Epithelial cell of proximal tubule (primary cell): ENCODE data around the gene PNPLA3. TPM values are rescaled to one million over a fixed set of nuclear protein-coding genes. Genes with fewer than 3 reads are reported as not detected.

ENCODE experiments used
- DNase-seq: peaks from one replicate; pipeline ENCODE4 v3.0.0-alpha.2; 2011; ENCODE audit warnings: low read depth
- H3K4me3 ChIP-seq: 2 replicates; pipeline ENCODE4 v1.5.1; 2011; ENCODE audit warnings: low read depth, mild to moderate bottlenecking, low read length
- total RNA-seq: library from RNA; depleted of rRNA; stranded (reverse); fragments of >200 nt; gene quantifications from 2 replicates; pipeline ENCODE4 v1.2.3, GENCODE V29; 2015
- TF ChIP-seq, protein P1 (sequence below): conservative IDR thresholded peaks from 2 replicates; pipeline ENCODE4 v1.5.1; 2012; ENCODE audit warnings: low read depth, mild to moderate bottlenecking, low read length

Gene PNPLA3
- total RNA-seq, 1 donor from 2014 or later: 7.6 TPM

GRCh38 chr22:43890901-43891331, 32.7 kb upstream of the PNPLA3 start:
- H3K4me3 ChIP-seq: no peak overlapping the region
- TF ChIP-seq, protein P1, sequence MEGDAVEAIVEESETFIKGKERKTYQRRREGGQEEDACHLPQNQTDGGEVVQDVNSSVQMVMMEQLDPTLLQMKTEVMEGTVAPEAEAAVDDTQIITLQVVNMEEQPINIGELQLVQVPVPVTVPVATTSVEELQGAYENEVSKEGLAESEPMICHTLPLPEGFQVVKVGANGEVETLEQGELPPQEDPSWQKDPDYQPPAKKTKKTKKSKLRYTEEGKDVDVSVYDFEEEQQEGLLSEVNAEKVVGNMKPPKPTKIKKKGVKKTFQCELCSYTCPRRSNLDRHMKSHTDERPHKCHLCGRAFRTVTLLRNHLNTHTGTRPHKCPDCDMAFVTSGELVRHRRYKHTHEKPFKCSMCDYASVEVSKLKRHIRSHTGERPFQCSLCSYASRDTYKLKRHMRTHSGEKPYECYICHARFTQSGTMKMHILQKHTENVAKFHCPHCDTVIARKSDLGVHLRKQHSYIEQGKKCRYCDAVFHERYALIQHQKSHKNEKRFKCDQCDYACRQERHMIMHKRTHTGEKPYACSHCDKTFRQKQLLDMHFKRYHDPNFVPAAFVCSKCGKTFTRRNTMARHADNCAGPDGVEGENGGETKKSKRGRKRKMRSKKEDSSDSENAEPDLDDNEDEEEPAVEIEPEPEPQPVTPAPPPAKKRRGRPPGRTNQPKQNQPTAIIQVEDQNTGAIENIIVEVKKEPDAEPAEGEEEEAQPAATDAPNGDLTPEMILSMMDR: no peak
- DNase-seq: no peak

GRCh38 chr22:43891360-43892182, 32.0 kb upstream of the PNPLA3 start, which contains the start of gene PNPLA5:
Gene PNPLA5 (minus strand): TSS chr22:43892013. CDS start chr22:43891880, 133 bp downstream.
- TF ChIP-seq, protein P1: no peak
- no peak for DNase-seq
- H3K4me3 ChIP-seq: no peak within 1 kb of the TSS

DNA sequence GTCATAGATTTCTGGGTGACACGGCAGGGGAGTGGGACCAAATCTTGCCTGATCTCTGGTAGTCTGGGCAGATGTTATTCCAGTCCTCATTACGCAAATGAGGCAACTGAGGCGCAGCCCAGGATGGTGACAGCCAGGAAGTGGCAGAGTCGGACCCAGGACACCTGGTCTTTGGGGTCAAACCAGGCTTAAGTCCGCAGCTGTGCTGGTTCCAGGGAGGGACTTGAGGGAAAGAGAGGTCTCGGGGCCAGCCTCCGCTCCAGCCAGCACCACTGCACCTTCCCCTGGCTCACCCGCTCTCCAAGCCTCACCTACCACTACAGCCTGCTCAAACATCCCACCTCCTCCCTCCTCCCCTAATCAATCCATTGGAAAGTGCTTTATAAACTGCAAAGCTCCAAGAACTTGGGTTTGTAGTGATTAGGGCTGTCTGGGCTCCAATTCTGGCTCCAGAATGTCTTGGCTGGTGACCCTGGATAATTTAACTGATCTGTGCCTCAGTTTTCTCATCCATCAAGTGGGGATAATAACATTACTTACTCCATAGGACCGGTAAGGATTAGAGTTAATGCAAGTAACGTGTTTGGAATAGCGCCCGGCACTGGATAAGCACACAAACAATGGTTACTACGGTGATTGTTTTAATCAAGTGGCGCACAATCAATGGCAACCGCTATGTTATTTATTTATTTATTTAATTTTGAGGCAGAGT, 31.3 kb upstream of the PNPLA3 start:
- TF ChIP-seq, protein P1: no peak
- DNase-seq: no peak
- no peak overlapping the region for H3K4me3 ChIP-seq

DNA sequence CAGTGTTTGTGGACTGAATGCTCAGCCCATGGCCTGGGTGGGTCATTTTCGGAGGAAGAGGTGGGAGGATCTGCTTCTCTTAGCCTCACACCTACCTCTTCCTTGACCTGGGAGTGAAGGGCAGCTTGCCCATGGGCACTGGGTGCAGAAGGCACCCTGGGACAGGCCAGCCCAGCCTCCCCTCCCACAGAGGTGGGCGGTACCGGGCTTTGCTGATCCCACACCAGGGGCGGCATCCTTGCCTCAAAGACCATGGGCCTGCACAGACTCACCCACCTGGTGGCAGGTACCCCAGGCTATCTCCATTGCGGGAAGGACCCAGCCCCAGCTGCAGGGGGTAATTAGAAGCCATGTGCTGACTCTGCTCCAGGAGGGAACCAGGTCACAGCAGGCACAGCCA, 30.3 kb upstream of the PNPLA3 start:
- H3K4me3 ChIP-seq: no peak overlapping the region
- no peak for DNase-seq
- TF ChIP-seq, protein P1: no peak

GRCh38 chr22:43894122-43894521, 29.5 kb upstream of the PNPLA3 start:
- DNase-seq: no peak
- TF ChIP-seq, protein P1: no peak
- H3K4me3 ChIP-seq: no peak overlapping the region

DNA sequence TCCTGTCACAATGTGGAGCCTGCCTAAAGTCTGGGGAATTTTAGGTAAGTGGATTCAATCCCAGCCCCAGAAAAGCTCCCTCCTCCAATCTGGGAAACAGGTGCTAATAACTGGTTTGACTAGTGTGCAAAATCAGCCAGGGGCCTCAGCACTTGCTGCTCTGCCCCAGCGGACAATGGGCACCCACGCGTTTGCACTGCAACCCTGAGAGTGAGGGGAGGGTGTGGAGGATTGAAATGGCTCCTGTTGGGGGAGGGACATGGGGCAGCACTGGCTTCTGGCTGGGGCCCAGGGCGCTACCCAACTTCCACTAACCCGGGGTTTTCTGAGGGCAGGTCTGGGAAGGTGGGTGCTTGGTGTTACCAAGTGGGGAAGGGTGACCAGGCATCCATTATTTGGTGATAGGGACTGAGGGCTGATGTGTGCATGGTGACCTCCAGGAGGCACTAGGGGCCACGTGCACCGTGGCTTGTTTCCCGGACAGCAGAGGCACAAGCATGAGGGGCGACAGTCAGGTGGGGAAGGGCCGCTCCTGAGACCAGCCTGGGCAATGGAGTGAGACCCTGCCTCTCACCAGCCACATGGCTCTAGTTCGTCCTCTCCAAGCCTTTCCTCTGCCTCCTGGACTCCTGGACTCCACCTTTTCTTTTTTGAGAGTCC, 27.5 kb upstream of the PNPLA3 start:
- TF ChIP-seq, protein P1: no peak

More for the DNA sequence above, 27.5 kb upstream of the PNPLA3 start:
- no peak overlapping the region for H3K4me3 ChIP-seq
- no peak for DNase-seq
